ENCODE results near the gene ARID5A.

DNA sequence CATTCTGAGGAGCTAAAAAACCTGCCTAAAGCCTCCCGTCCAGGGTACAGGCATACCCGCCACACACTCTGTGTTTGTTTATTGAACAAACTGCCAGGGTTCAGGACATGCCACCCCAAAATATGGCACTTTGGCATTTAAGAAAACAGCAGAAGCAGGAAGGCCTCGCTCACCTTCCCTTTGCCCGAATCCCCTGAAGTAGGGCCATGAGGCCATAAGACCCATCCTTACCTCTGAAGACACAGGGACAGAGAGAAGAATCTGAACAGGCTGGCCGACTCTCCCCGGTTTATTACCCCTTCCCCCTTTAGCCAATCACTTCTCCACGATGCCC, 29.7 kb upstream of the ARID5A start:
- TF ChIP-seq SOX15 (CRISPR knock-in tag; IDR thresholded peaks at IDR 0.05): no peak
- TF ChIP-seq, protein P1, sequence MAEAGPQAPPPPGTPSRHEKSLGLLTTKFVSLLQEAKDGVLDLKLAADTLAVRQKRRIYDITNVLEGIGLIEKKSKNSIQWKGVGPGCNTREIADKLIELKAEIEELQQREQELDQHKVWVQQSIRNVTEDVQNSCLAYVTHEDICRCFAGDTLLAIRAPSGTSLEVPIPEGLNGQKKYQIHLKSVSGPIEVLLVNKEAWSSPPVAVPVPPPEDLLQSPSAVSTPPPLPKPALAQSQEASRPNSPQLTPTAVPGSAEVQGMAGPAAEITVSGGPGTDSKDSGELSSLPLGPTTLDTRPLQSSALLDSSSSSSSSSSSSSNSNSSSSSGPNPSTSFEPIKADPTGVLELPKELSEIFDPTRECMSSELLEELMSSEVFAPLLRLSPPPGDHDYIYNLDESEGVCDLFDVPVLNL (CRISPR knock-in tag; IDR thresholded peaks at IDR 0.05; ENCODE audit: borderline replicate concordance, low read depth): no peak
- TF ChIP-seq, protein P2, sequence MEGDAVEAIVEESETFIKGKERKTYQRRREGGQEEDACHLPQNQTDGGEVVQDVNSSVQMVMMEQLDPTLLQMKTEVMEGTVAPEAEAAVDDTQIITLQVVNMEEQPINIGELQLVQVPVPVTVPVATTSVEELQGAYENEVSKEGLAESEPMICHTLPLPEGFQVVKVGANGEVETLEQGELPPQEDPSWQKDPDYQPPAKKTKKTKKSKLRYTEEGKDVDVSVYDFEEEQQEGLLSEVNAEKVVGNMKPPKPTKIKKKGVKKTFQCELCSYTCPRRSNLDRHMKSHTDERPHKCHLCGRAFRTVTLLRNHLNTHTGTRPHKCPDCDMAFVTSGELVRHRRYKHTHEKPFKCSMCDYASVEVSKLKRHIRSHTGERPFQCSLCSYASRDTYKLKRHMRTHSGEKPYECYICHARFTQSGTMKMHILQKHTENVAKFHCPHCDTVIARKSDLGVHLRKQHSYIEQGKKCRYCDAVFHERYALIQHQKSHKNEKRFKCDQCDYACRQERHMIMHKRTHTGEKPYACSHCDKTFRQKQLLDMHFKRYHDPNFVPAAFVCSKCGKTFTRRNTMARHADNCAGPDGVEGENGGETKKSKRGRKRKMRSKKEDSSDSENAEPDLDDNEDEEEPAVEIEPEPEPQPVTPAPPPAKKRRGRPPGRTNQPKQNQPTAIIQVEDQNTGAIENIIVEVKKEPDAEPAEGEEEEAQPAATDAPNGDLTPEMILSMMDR (IDR thresholded peaks at IDR 0.05): no peak
- no peak for TF ChIP-seq SP1 (CRISPR knock-in tag; conservative IDR thresholded peaks at IDR 0.05)
- TF ChIP-seq, protein P3, sequence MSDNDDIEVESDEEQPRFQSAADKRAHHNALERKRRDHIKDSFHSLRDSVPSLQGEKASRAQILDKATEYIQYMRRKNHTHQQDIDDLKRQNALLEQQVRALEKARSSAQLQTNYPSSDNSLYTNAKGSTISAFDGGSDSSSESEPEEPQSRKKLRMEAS (CRISPR knock-in tag; IDR thresholded peaks at IDR 0.05): no peak
- TF ChIP-seq, protein P4, sequence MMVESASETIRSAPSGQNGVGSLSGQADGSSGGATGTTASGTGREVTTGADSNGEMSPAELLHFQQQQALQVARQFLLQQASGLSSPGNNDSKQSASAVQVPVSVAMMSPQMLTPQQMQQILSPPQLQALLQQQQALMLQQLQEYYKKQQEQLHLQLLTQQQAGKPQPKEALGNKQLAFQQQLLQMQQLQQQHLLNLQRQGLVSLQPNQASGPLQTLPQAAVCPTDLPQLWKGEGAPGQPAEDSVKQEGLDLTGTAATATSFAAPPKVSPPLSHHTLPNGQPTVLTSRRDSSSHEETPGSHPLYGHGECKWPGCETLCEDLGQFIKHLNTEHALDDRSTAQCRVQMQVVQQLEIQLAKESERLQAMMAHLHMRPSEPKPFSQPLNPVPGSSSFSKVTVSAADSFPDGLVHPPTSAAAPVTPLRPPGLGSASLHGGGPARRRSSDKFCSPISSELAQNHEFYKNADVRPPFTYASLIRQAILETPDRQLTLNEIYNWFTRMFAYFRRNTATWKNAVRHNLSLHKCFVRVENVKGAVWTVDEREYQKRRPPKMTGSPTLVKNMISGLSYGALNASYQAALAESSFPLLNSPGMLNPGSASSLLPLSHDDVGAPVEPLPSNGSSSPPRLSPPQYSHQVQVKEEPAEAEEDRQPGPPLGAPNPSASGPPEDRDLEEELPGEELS (CRISPR knock-in tag; IDR thresholded peaks at IDR 0.05): no peak
- no peak for TF ChIP-seq TP53 (CRISPR knock-in tag; IDR thresholded peaks at IDR 0.05)
- no peak for TF ChIP-seq ZNF232 (CRISPR knock-in tag; IDR thresholded peaks at IDR 0.05)
- no peak for TF ChIP-seq ESRRA (CRISPR knock-in tag; IDR thresholded peaks at IDR 0.05; ENCODE audit: borderline replicate concordance)
- no peak for TF ChIP-seq SMAD3 (CRISPR knock-in tag; IDR thresholded peaks at IDR 0.05; ENCODE audit: borderline replicate concordance)
